Astrocyte (in vitro differentiated cells and primary cell): ENCODE data around the gene RAB17.

ENCODE experiments used
- EZH2 ChIP-seq: IDR thresholded peaks from 2 replicates; pipeline ENCODE4 v1.6.1; 2012; ENCODE audit warnings: mild to moderate bottlenecking, low read length, inconsistent platforms; ENCODE audit not compliant: insufficient read depth
- TF ChIP-seq, protein P1 (sequence below): IDR thresholded peaks from 2 replicates; pipeline ENCODE4 v1.5.1; 2011; ENCODE audit warnings: low read depth, mild to moderate bottlenecking, inconsistent platforms, low read length, moderate library complexity; ENCODE audit not compliant: insufficient read depth

DNA sequence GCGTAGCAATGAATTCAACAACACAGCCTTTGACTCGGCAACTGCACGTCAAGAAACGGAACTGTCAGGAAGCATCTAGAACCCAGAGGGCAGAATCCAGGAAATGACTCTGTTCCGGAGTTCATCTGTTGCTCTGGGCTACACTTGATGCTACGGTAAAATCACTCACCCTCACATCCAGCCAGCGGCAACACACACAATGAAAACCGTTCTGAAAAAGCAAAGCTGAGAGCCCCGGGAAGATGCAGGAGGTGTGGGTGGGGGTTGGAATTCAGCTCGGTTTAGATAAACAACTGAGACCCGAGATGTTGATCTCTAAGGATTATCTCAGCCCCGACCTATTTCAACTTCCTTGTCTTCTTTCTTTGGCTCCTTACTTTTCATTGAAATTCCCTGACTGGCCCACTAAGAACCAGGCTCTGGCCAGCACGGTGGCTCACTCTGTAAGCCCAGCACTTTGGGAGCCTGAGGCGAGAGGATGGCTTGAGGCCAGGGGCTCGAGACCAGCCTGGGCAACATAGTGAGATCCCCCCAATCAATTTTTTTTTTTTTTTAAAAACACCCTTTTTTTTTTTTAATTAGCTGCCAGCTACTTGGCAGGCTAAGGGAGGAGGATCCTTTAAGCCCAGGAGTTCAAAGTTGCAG lies 13.3 kb upstream of the RAB17 start:
- TF ChIP-seq, protein P1, sequence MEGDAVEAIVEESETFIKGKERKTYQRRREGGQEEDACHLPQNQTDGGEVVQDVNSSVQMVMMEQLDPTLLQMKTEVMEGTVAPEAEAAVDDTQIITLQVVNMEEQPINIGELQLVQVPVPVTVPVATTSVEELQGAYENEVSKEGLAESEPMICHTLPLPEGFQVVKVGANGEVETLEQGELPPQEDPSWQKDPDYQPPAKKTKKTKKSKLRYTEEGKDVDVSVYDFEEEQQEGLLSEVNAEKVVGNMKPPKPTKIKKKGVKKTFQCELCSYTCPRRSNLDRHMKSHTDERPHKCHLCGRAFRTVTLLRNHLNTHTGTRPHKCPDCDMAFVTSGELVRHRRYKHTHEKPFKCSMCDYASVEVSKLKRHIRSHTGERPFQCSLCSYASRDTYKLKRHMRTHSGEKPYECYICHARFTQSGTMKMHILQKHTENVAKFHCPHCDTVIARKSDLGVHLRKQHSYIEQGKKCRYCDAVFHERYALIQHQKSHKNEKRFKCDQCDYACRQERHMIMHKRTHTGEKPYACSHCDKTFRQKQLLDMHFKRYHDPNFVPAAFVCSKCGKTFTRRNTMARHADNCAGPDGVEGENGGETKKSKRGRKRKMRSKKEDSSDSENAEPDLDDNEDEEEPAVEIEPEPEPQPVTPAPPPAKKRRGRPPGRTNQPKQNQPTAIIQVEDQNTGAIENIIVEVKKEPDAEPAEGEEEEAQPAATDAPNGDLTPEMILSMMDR, result no peak
- TF ChIP-seq EZH2, result no peak
